ENCODE measurements around the gene LEP.

DNA sequence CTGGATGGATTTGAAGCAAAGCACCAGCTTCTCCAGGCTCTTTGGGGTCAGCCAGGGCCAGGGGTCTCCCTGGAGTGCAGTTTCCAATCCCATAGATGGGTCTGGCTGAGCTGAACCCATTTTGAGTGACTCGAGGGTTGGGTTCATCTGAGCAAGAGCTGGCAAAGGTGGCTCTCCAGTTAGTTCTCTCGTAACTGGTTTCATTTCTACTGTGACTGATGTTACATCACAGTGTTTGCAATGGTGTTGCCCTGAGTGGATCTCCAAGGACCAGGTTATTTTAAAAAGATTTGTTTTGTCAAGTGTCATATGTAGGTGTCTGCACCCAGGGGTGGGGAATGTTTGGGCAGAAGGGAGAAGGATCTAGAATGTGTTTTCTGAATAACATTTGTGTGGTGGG is 14.2 kb downstream of the LEP start:
- TF ChIP-seq, protein P1, sequence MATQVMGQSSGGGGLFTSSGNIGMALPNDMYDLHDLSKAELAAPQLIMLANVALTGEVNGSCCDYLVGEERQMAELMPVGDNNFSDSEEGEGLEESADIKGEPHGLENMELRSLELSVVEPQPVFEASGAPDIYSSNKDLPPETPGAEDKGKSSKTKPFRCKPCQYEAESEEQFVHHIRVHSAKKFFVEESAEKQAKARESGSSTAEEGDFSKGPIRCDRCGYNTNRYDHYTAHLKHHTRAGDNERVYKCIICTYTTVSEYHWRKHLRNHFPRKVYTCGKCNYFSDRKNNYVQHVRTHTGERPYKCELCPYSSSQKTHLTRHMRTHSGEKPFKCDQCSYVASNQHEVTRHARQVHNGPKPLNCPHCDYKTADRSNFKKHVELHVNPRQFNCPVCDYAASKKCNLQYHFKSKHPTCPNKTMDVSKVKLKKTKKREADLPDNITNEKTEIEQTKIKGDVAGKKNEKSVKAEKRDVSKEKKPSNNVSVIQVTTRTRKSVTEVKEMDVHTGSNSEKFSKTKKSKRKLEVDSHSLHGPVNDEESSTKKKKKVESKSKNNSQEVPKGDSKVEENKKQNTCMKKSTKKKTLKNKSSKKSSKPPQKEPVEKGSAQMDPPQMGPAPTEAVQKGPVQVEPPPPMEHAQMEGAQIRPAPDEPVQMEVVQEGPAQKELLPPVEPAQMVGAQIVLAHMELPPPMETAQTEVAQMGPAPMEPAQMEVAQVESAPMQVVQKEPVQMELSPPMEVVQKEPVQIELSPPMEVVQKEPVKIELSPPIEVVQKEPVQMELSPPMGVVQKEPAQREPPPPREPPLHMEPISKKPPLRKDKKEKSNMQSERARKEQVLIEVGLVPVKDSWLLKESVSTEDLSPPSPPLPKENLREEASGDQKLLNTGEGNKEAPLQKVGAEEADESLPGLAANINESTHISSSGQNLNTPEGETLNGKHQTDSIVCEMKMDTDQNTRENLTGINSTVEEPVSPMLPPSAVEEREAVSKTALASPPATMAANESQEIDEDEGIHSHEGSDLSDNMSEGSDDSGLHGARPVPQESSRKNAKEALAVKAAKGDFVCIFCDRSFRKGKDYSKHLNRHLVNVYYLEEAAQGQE (IDR thresholded peaks at IDR 0.05), result no peak
- TF ChIP-seq, protein P2, sequence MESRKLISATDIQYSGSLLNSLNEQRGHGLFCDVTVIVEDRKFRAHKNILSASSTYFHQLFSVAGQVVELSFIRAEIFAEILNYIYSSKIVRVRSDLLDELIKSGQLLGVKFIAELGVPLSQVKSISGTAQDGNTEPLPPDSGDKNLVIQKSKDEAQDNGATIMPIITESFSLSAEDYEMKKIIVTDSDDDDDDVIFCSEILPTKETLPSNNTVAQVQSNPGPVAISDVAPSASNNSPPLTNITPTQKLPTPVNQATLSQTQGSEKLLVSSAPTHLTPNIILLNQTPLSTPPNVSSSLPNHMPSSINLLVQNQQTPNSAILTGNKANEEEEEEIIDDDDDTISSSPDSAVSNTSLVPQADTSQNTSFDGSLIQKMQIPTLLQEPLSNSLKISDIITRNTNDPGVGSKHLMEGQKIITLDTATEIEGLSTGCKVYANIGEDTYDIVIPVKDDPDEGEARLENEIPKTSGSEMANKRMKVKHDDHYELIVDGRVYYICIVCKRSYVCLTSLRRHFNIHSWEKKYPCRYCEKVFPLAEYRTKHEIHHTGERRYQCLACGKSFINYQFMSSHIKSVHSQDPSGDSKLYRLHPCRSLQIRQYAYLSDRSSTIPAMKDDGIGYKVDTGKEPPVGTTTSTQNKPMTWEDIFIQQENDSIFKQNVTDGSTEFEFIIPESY (IDR thresholded peaks at IDR 0.05), result no peak
- TF ChIP-seq EGR1 (IDR thresholded peaks at IDR 0.05; ENCODE audit: low read depth in 2 of 2) (no peak), FOXA1 (IDR thresholded peaks at IDR 0.05) (no peak), RAD21 (IDR thresholded peaks at IDR 0.05) (no peak), SP1 (IDR thresholded peaks at IDR 0.05) (no peak), GABPA (IDR thresholded peaks at IDR 0.05 in 1 of 2, conservative IDR thresholded peaks at IDR 0.05 in 1 of 2) (no peak), HNF4A (conservative IDR thresholded peaks at IDR 0.05) (no peak), TAF1 (conservative IDR thresholded peaks at IDR 0.05) (no peak), YY1 (IDR thresholded peaks at IDR 0.05) (no peak), JUND (IDR thresholded peaks at IDR 0.05) (no peak)
- TF ChIP-seq, protein P3, sequence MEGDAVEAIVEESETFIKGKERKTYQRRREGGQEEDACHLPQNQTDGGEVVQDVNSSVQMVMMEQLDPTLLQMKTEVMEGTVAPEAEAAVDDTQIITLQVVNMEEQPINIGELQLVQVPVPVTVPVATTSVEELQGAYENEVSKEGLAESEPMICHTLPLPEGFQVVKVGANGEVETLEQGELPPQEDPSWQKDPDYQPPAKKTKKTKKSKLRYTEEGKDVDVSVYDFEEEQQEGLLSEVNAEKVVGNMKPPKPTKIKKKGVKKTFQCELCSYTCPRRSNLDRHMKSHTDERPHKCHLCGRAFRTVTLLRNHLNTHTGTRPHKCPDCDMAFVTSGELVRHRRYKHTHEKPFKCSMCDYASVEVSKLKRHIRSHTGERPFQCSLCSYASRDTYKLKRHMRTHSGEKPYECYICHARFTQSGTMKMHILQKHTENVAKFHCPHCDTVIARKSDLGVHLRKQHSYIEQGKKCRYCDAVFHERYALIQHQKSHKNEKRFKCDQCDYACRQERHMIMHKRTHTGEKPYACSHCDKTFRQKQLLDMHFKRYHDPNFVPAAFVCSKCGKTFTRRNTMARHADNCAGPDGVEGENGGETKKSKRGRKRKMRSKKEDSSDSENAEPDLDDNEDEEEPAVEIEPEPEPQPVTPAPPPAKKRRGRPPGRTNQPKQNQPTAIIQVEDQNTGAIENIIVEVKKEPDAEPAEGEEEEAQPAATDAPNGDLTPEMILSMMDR (IDR thresholded peaks at IDR 0.05; ENCODE audit: low read depth, low read length, missing input control), result no peak
- TF ChIP-seq, protein P4, sequence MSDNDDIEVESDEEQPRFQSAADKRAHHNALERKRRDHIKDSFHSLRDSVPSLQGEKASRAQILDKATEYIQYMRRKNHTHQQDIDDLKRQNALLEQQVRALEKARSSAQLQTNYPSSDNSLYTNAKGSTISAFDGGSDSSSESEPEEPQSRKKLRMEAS (IDR thresholded peaks at IDR 0.05), result no peak

Data from liver (tissue), 3 donors.